GM12878 (cell line): ENCODE data around the gene SHC4. TPM values are rescaled to one million over a fixed set of nuclear protein-coding genes. Genes with fewer than 3 reads are reported as not detected.

Experiments used
- ATAC-seq: fragments of 200-7000 bp; cut with Tn5 transposase; 3 replicates; pipeline ENCODE4 v1.9.1; 2020; ENCODE audit warnings: mild to moderate bottlenecking, moderate library complexity
- BruUV-seq: library from RNA; stranded (reverse); fragments of 400-500 nt; replicated peaks from 2 replicates; lab custom pipeline; 2021; lab: Mats Ljungman, UMichigan
- CTCF ChIA-PET: fragments of 300-600 bp; sonication (Branson Sonifier 250); formaldehyde crosslinking; extraction: SDS; loops from one replicate; lab custom pipeline; 2021; ENCODE audit warnings: inconsistent platforms; lab: Yijun Ruan, JAX
- POLR2A ChIA-PET: fragments of 350-600 bp; formaldehyde crosslinking; extraction: SDS; loops from one replicate; lab custom pipeline; 2021; ENCODE audit warnings: inconsistent platforms; lab: Charles Lee
- RAD21 ChIA-PET: fragments of 300-600 bp; sonication (Branson Sonifier 250); formaldehyde crosslinking; loops from one replicate; lab custom pipeline; 2023; ENCODE audit warnings: antibody characterized with exemption; ENCODE audit not compliant: unreplicated experiment; lab: Charles Lee
- SMC1A ChIA-PET: fragments of 300-600 bp; sonication (Branson Sonifier 250); formaldehyde crosslinking; loops from one replicate; lab custom pipeline; 2023; ENCODE audit not compliant: unreplicated experiment, uncharacterized antibody; lab: Charles Lee
- DNase-seq: peaks from one replicate; pipeline ENCODE4 v3.0.0-alpha.2; 2011; ENCODE audit warnings: low read depth, low spot score
- FAIRE-seq: peaks from 3 replicates; lab custom pipeline; 2011; peaks lifted over from hg19 to GRCh38; lab: Jason Lieb, UNC
- H2AFZ ChIP-seq: 2 replicates; pipeline ENCODE4 v1.6.0; 2011; ENCODE audit warnings: low read depth, low read length, control low read depth; ENCODE audit not compliant: control insufficient read depth
- H3K27ac ChIP-seq: 2 replicates; pipeline ENCODE4 v1.5.1; 2011; ENCODE audit warnings: control low read depth; ENCODE audit not compliant: control insufficient read depth, insufficient read depth
- H3K27me3 ChIP-seq, 2 experiments: replicated peaks in 1 of 2; 2 replicates each; pipeline versions ENCODE4 v1.6.0 to v1.6.1; 2011; ENCODE audit warnings: low read length in 1 of 2; ENCODE audit not compliant: control insufficient read depth in 2 of 2, insufficient read depth in 2 of 2
- H3K36me3 ChIP-seq, 2 experiments: 2 replicates each; pipeline ENCODE4 v1.5.1; 2011; ENCODE audit warnings: low read length in 1 of 2; ENCODE audit not compliant: control insufficient read depth in 2 of 2, insufficient read depth in 2 of 2
- H3K4me1 ChIP-seq: 2 replicates; pipeline ENCODE4 v1.6.1; 2011; ENCODE audit warnings: mild to moderate bottlenecking, low read length, moderate library complexity, mixed read lengths; ENCODE audit not compliant: control insufficient read depth, insufficient read depth
- H3K4me2 ChIP-seq: 2 replicates; pipeline ENCODE4 v1.6.0; 2011; ENCODE audit warnings: control low read depth; ENCODE audit not compliant: control insufficient read depth, insufficient read depth
- H3K4me3 ChIP-seq: fragments of 200-600 bp; sonication (generic); 2 replicates; pipeline ENCODE4 v1.5.1; 2016
- H3K79me2 ChIP-seq: 2 replicates; pipeline ENCODE4 v1.6.0; 2011; ENCODE audit warnings: low read length; ENCODE audit not compliant: control insufficient read depth, insufficient read depth
- H3K9ac ChIP-seq: 2 replicates; pipeline ENCODE4 v1.8.0; 2011; ENCODE audit warnings: low read length, control low read depth, mixed read lengths; ENCODE audit not compliant: control insufficient read depth, insufficient read depth
- H3K9me3 ChIP-seq: replicated peaks from 3 replicates; pipeline ENCODE4 v1.5.1; 2011; ENCODE audit warnings: mild to moderate bottlenecking, low read length; ENCODE audit not compliant: control insufficient read depth, insufficient read depth
- H4K20me1 ChIP-seq: 2 replicates; pipeline ENCODE4 v1.6.0; 2011; ENCODE audit not compliant: control insufficient read depth, insufficient read depth
- DPF2 ChIP-seq: fragments of 450-650 bp; IDR thresholded peaks from 2 replicates; pipeline ENCODE4 v1.6.1; 2017; ENCODE audit warnings: mild to moderate bottlenecking
- GABPA ChIP-seq: IDR thresholded peaks from 2 replicates; pipeline ENCODE4 v1.6.1; 2014; ENCODE audit warnings: antibody characterized with exemption, low read depth, mild to moderate bottlenecking, inconsistent platforms
- IKZF2 ChIP-seq, 2 experiments: fragments of 450-650 bp; IDR thresholded peaks; 2 replicates each; pipeline ENCODE4 v1.6.1; 2017; ENCODE audit warnings: mild to moderate bottlenecking in 2 of 2, moderate library complexity in 2 of 2
- MXI1 ChIP-seq: fragments of 150-350 bp; IDR thresholded peaks from 2 replicates; pipeline ENCODE4 v1.6.1; 2011; ENCODE audit warnings: low read depth, mild to moderate bottlenecking, inconsistent platforms, low read length, improper control_type of control experiment
- SMC3 ChIP-seq: IDR thresholded peaks from 2 replicates; pipeline ENCODE4 v1.6.1; 2011; ENCODE audit warnings: low read length, improper control_type of control experiment, borderline replicate concordance
- TCF7 ChIP-seq: IDR thresholded peaks from 2 replicates; pipeline ENCODE4 v1.6.1; 2014; ENCODE audit warnings: antibody characterized with exemption, borderline replicate concordance
- WGBS: methylation state at CpG from one replicate; pipeline ENCODE4 v1.1.6; 2016; ENCODE audit warnings: low lambda C conversion rate; ENCODE audit not compliant: insufficient replicate concordance, insufficient coverage; ENCODE audit errors: missing lambda C conversion rate; 5-methylcytosine and 5-hydroxymethylcytosine counted together
- in situ Hi-C: fragments of 300-500 bp; cut with MboI; formaldehyde crosslinking; loops from 9 replicates; pipeline ENCODE4 v1.14.3; 2018; ENCODE audit warnings: mixed read lengths
- intact Hi-C: fragments of 100-400 bp; cut with micrococcal nuclease; formaldehyde crosslinking; loops from one replicate; pipeline ENCODE4 v1.14.2; 2022; ENCODE audit not compliant: unreplicated experiment
- polyA plus RNA-seq, 11 experiments: library from polyadenylated mRNA; depleted of rRNA in 4 of 11; unstranded in 6 of 11; stranded (reverse) in 5 of 11; fragments of >200 nt; fragmentation: Nextera tagmentation in 4 of 11; fragmentation: Illumina TruSeq in 1 of 11; extraction: Ambion mirVana in 4 of 11; extraction: Trizol in 1 of 11; gene quantifications; 1 replicate in 1 of 11; 2 replicates in 10 of 11; pipeline versions ENCODE4 v1.2.1 to v1.2.3, GENCODE V29; 2011 to 2016; ENCODE audit warnings: inconsistent platforms in 2 of 11, missing spikeins in 2 of 11, low read depth in 1 of 11
- total RNA-seq, 4 experiments: library from RNA; depleted of rRNA in 3 of 4; stranded (reverse); fragments of >200 nt in 3 of 4; fragmentation: Illumina TruSeq in 1 of 4; extraction: Trizol in 1 of 4; gene quantifications; 2 replicates each; pipeline versions ENCODE4 v1.2.1 to v1.2.3, GENCODE V29; 2013 to 2021
- TF ChIP-seq, protein P1 (sequence below): fragments of 450-650 bp; IDR thresholded peaks from 2 replicates; pipeline ENCODE4 v1.6.1; 2018; ENCODE audit warnings: borderline replicate concordance, mild to moderate bottlenecking; ENCODE audit not compliant: partially characterized antibody

The SHC4 gene
- total and polyA plus RNA-seq, 10 of the 15 experiments (the other 5 are each of a cell fraction or from before 2014, with no cell fraction given), result 0.04 to 0.87 (median 0.14) TPM

DNA sequence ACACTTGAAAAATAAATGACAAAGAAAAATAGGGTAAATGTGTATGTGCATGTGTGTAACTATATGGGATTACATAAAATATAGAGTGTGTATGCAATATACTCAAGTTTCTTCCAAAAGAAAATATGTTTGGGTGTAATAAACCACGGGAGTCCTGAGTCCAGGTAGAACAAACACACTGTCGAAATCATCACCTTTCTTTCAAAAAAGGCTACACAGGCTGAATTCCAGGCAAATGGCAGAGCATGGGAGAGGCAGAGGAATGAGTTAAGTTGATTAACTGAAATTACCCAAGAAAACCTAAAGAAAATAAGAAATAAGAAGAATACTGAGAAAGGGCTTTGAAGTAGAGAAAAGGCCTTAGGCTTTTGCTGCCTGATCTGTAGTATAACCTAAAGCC lies 179.0 kb downstream of the SHC4 start:
- Histone ChIP-seq H3K4me1 (no peaks in the 10 kb centered on the region), H3K9me3 (no peaks in the 10 kb centered on the region)
- no TSS peak for BruUV-seq
- intact Hi-C loops, result no loop called here
- TF ChIP-seq, protein P1, sequence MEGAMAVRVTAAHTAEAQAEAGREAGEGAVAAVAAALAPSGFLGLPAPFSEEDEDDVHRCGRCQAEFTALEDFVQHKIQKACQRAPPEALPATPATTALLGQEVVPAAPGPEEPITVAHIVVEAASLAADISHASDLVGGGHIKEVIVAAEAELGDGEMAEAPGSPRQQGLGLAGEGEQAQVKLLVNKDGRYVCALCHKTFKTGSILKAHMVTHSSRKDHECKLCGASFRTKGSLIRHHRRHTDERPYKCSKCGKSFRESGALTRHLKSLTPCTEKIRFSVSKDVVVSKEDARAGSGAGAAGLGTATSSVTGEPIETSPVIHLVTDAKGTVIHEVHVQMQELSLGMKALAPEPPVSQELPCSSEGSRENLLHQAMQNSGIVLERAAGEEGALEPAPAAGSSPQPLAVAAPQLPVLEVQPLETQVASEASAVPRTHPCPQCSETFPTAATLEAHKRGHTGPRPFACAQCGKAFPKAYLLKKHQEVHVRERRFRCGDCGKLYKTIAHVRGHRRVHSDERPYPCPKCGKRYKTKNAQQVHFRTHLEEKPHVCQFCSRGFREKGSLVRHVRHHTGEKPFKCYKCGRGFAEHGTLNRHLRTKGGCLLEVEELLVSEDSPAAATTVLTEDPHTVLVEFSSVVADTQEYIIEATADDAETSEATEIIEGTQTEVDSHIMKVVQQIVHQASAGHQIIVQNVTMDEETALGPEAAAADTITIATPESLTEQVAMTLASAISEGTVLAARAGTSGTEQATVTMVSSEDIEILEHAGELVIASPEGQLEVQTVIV, result no peak
- TF ChIP-seq GABPA, result no peak
- no peak for TF ChIP-seq TCF7
- TF ChIP-seq SMC3, result no peak
- no peak for TF ChIP-seq DPF2
- no peak for TF ChIP-seq MXI1
- TF ChIP-seq IKZF2 (IDR thresholded peaks at IDR 0.05), result no peak
- TF ChIP-seq, all 136 proteins: peak for 0
- Histone ChIP-seq H3K4me3 (no peak overlapping the region), H4K20me1 (no peaks in the 10 kb centered on the region), H3K27me3 (no peaks in the 10 kb centered on the region), H3K9ac (no peak overlapping the region), H3K36me3 (peaks cover 3 to 6% of the 10 kb centered on the region in 2 experiments), H2AFZ (no peak overlapping the region), H3K79me2 (no peaks in the 10 kb centered on the region), H3K4me2 (no peak overlapping the region), H3K27ac (no peak overlapping the region)
- 97% methylated on average over 2 of the region's 2 CpGs for WGBS
- FAIRE-seq, result no peak
- in situ Hi-C loops, result no loop called here
- SMC1A ChIA-PET, result interaction anchor here (0.9 to 1.0 kb wide), 2 partner anchors 25 to 32 kb away, joined by 4 to 5 read pairs; no protein-coding TSS in a partner anchor
- POLR2A ChIA-PET, result interaction anchor here (1.2 kb wide), 1 partner anchor 26 kb away, joined by 5 read pairs; the partner anchor contains the start of gene CEP152
- no peak for ATAC-seq
- RAD21 ChIA-PET, result no interaction called here
- DNase-seq, result no peak
- CTCF ChIA-PET, result no interaction called here
